Esophagus muscularis mucosa (tissue), 4 donors: ENCODE data around the gene SLC25A18. TPM values are rescaled to one million over a fixed set of nuclear protein-coding genes. Genes with fewer than 3 reads are reported as not detected.

Experiments used
- DNase-seq: peaks from one replicate; pipeline ENCODE4 v3.0.0-alpha.2; 2017; ENCODE audit errors: extremely low spot score
- H3K27ac ChIP-seq, 4 donors: fragments of 200-600 bp; sonication (generic); replicated peaks in 1 of 4; 1 replicate in 3 of 4; 2 replicates in 1 of 4; pipeline ENCODE4 v1.5.1; 2016 to 2019; ENCODE audit warnings: mild to moderate bottlenecking in 1 of 4
- H3K27me3 ChIP-seq, 4 donors: fragments of 200-600 bp; sonication (generic); one replicate each; pipeline versions ENCODE4 v1.5.1 to v1.6.0; 2016 to 2019
- H3K36me3 ChIP-seq, 4 donors: fragments of 200-600 bp; sonication (generic); one replicate each; pipeline ENCODE4 v1.5.1; 2016 to 2019
- H3K4me1 ChIP-seq, 4 donors: fragments of 200-600 bp; sonication (generic); one replicate each; pipeline ENCODE4 v1.5.1; 2016 to 2019
- H3K4me3 ChIP-seq, 4 donors: fragments of 200-600 bp; sonication (generic); 1 replicate in 2 of 4; 2 replicates in 2 of 4; pipeline ENCODE4 v1.5.1; 2016 to 2019; ENCODE audit warnings: mild to moderate bottlenecking in 4 of 4, moderate library complexity in 1 of 4
- H3K9me3 ChIP-seq, 4 donors: fragments of 200-600 bp; sonication (generic); 1 replicate in 3 of 4; 2 replicates in 1 of 4; pipeline ENCODE4 v1.5.1; 2016 to 2019
- EP300 ChIP-seq: sonication (generic); formaldehyde crosslinking; IDR thresholded peaks from one replicate; pipeline ENCODE4 v1.6.1; 2017; ENCODE audit warnings: antibody characterized with exemption
- POLR2A ChIP-seq: fragments of 450-650 bp; IDR thresholded peaks from one replicate; pipeline ENCODE4 v1.6.1; 2017; ENCODE audit warnings: antibody characterized with exemption, moderate library complexity, mild to moderate bottlenecking, low read depth
- POLR2AphosphoS5 ChIP-seq, 2 donors: sonication (generic); formaldehyde crosslinking; IDR thresholded peaks; one replicate each; pipeline ENCODE4 v1.6.1; 2017; ENCODE audit warnings: antibody characterized with exemption in 2 of 2
- WGBS: methylation state at CpG from one replicate; pipeline ENCODE4 v1.1.5; 2018; 5-methylcytosine and 5-hydroxymethylcytosine counted together
- intact Hi-C: fragments of 100-400 bp; cut with DNase I; formaldehyde crosslinking; loops from one replicate; pipeline ENCODE4 v1.15.1; 2023
- total RNA-seq, 4 donors: library from RNA; depleted of rRNA; stranded (reverse); fragments of >200 nt; gene quantifications; one replicate each; pipeline versions ENCODE4 v1.1.0 to v1.2.1, GENCODE V29; 2016
- TF ChIP-seq, protein P1 (sequence below), 3 experiments: fragments of 200-600 bp in 2 of 3; fragments of 450-650 bp in 1 of 3; sonication (generic) in 2 of 3; IDR thresholded peaks; one replicate each; pipeline ENCODE4 v1.5.1; 2017 to 2019; ENCODE audit warnings: antibody characterized with exemption in 3 of 3, mild to moderate bottlenecking in 2 of 3, moderate library complexity in 1 of 3

Gene SLC25A18
- total RNA-seq, 4 donors from 2014 or later, result 0.42 to 2.8 (median 1.8) TPM

DNA sequence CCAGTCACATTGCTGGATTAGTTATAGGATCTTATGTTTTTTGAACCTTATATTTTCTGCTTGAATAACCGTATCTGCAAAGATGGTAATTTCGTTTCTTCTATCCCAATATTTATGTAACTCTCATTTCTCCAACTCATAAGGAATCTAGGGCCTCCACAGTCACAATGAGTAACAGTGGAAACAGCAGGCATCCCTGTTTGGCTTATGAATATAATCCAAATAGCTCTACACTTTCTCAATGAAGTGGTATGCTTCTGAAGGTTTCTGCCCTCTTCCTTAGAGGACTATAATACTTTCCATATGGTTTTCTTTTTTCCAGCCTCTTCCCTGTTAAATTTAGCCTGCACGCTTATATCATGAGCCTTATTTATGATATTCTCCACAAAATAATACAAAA is 48.8 kb downstream of the SLC25A18 start:
- H3K4me1 ChIP-seq, result peaks cover 5 to 9% (median 7%) of the 10 kb centered on the region in 4 donors
- intact Hi-C loops, result no loop called here
- TF ChIP-seq POLR2AphosphoS5 (IDR thresholded peaks at IDR 0.05), result no peak
- TF ChIP-seq EP300, result no peak
- TF ChIP-seq, protein P1, sequence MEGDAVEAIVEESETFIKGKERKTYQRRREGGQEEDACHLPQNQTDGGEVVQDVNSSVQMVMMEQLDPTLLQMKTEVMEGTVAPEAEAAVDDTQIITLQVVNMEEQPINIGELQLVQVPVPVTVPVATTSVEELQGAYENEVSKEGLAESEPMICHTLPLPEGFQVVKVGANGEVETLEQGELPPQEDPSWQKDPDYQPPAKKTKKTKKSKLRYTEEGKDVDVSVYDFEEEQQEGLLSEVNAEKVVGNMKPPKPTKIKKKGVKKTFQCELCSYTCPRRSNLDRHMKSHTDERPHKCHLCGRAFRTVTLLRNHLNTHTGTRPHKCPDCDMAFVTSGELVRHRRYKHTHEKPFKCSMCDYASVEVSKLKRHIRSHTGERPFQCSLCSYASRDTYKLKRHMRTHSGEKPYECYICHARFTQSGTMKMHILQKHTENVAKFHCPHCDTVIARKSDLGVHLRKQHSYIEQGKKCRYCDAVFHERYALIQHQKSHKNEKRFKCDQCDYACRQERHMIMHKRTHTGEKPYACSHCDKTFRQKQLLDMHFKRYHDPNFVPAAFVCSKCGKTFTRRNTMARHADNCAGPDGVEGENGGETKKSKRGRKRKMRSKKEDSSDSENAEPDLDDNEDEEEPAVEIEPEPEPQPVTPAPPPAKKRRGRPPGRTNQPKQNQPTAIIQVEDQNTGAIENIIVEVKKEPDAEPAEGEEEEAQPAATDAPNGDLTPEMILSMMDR (IDR thresholded peaks at IDR 0.05), result no peak
- TF ChIP-seq POLR2A, result no peak
- WGBS, result 62% methylated on average over 3 of the region's 3 CpGs
- no peak overlapping the region for H3K4me3 ChIP-seq
- DNase-seq, result no peak
- no peaks in the 10 kb centered on the region for H3K9me3 ChIP-seq
- peaks cover 22 to 82% (median 67%) of the 10 kb centered on the region in 4 donors for H3K36me3 ChIP-seq
- H3K27me3 ChIP-seq, result no peaks in the 10 kb centered on the region
- H3K27ac ChIP-seq, result no peak overlapping the region

DNA sequence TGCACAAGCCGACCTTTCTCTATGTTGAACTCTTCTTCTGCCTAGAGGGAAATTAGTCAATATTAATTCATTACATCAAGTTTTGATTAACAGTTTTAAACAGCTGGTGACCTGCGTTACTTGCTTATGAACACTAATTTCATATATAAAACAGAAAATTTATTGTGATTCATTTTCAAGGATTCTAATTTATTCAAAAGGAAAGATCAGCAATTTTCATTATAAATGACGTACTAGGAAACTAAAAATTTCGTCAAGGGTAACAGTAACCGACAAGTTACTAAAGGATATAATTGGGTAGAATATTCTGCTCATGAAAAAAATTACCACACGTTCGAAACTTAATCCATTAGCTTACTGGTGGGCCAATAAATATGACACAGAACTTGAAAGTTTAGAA is 50.0 kb downstream of the SLC25A18 start:
- Histone ChIP-seq H3K4me1 (peaks cover 0 to 7% (median 0%) of the 10 kb centered on the region in 4 donors), H3K27ac (no peak overlapping the region), H3K36me3 (peaks cover 32 to 84% (median 69%) of the 10 kb centered on the region in 4 donors), H3K4me3 (no peak overlapping the region), H3K9me3 (no peaks in the 10 kb centered on the region), H3K27me3 (no peaks in the 10 kb centered on the region)
- TF ChIP-seq POLR2A (no peak), EP300 (no peak), POLR2AphosphoS5 (IDR thresholded peaks at IDR 0.05) (no peak)
- TF ChIP-seq, protein P1 (IDR thresholded peaks at IDR 0.05), result no peak
- no peak for DNase-seq
- WGBS, result 94% methylated on average over 7 of the region's 7 CpGs
- intact Hi-C loops, result no loop called here

DNA sequence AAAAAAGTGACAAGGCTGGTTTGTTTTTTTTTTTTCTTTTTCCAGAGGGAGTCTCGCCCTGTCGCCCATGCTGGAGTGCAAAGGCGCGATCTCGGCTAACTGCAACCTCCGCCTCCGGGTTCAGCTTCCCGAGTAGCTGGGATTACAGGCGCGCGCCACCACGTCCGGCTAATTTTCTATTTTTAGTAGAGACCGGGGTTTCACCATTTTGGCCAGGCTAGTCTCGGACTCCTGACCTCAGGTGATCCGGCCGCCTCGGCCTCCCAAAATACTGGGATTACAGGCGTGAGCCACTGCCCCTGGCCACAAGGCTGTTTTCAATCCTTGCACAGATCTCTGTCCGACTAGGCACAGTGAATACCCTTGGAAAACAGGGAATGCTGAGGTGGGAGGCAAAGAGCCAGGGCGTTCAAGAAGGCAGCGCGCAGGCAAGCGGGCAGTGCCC is 64.7 kb downstream of the SLC25A18 start:
- Histone ChIP-seq H3K4me3 (peak overlapping the region; percentile 75 to 98 (median 84)), H3K36me3 (peaks cover 0 to 27% (median 9%) of the 10 kb centered on the region in 4 donors), H3K27ac (peak overlapping the region; percentile 89 to 95 (median 90)), H3K4me1 (peaks cover 18 to 47% (median 45%) of the 10 kb centered on the region in 4 donors), H3K9me3 (peaks cover 0 to 3% (median 0%) of the 10 kb centered on the region in 4 donors), H3K27me3 (no peaks in the 10 kb centered on the region)
- TF ChIP-seq POLR2AphosphoS5 (IDR thresholded peaks at IDR 0.05) (no peak), POLR2A (no peak), EP300 (no peak)
- TF ChIP-seq, protein P1 (IDR thresholded peaks at IDR 0.05), result no peak
- no peak for DNase-seq
- 15% methylated on average over 19 of the region's 24 CpGs for WGBS
- intact Hi-C loops, result no loop called here

DNA sequence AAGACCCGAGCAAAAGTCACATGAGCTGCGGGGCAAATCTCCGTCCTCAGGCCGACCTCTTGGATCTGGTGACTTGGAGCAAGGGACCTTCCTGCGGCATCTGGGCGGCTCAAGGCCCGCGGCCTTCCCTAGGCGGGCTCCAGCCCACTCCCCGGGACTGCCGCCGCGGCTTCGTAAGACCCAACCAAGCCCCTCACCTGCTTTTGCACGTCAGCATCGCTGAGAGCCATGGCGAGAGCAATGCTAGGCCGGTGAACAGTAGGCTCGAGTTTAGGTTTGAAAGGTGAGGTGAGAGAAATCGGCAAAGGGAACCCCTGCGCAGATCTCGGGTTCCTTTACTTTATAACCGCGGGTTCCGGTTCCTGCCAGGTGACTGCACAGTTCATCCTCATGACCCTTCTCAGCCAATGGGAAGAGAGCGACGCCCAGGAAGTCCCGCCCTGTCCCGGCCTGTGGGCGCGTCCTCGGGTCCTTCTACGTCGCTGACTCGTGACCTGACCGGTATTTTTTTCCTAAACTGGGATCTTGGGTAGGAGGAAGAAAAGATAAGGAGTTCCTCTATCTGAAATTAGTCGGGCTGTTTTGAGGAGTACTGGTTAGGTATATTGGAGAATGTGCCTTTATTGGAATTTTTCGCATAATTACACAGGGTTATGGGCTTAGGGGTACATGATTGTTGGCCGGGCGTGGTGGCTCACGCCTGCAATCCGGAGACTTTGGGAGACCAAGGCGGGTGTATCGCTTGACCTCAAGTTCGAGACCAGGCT is 65.3 kb downstream of the SLC25A18 start, which contains the start of gene ATP6V1E1:
Gene ATP6V1E1 (minus strand): TSS at position 344 of the 767 bp plus-strand sequence. CDS start 114 bp downstream, at position 230.
- no peaks in the 10 kb centered on the region for H3K27me3 ChIP-seq
- peak; percentile 99 for DNase-seq
- 0% methylated on average over 26 of the region's 45 CpGs for WGBS
- peaks cover 0 to 3% (median 0%) of the 10 kb centered on the region in 4 donors for H3K9me3 ChIP-seq
- peaks cover 0 to 21% (median 7%) of the 10 kb centered on the region in 4 donors for H3K36me3 ChIP-seq
- H3K27ac ChIP-seq, result peak within 1 kb of the TSS; percentile 89 to 95 (median 90)
- intact Hi-C loops, result no loop called here
- TF ChIP-seq POLR2A (peak; percentile 76), EP300 (peak; percentile 29), POLR2AphosphoS5 (IDR thresholded peaks at IDR 0.05) (peak; percentile 95 to 98)
- TF ChIP-seq, protein P1 (IDR thresholded peaks at IDR 0.05), result no peak
- peak within 1 kb of the TSS; percentile 75 to 98 (median 84) for H3K4me3 ChIP-seq
- peaks cover 18 to 47% (median 44%) of the 10 kb centered on the region in 4 donors for H3K4me1 ChIP-seq
